CD4-positive, alpha-beta T cell treated with Interleukin-2 at 100 ng/mL for 4 hours (primary cell): ENCODE data around the gene SPRYD3.
A peak's percentile ranks its signal among the peaks of the same experiment; 100 is the strongest.
"Not testable (repeated sequence)": the region's sequence is repeated elsewhere in the genome, so short reads cannot be mapped to it uniquely, and the experiment has no call there.

Experiments used
- DNase-seq: peaks from one replicate; pipeline ENCODE4 v3.0.0-alpha.2; 2020; ENCODE audit warnings: low spot score

SPRYD3 gene

GRCh38 chr12:53051058-53051880, 27.9 kb downstream of the SPRYD3 start:
- no peak for DNase-seq

GRCh38 chr12:53050426-53051057, 28.6 kb downstream of the SPRYD3 start:
- DNase-seq, result no peak

DNA sequence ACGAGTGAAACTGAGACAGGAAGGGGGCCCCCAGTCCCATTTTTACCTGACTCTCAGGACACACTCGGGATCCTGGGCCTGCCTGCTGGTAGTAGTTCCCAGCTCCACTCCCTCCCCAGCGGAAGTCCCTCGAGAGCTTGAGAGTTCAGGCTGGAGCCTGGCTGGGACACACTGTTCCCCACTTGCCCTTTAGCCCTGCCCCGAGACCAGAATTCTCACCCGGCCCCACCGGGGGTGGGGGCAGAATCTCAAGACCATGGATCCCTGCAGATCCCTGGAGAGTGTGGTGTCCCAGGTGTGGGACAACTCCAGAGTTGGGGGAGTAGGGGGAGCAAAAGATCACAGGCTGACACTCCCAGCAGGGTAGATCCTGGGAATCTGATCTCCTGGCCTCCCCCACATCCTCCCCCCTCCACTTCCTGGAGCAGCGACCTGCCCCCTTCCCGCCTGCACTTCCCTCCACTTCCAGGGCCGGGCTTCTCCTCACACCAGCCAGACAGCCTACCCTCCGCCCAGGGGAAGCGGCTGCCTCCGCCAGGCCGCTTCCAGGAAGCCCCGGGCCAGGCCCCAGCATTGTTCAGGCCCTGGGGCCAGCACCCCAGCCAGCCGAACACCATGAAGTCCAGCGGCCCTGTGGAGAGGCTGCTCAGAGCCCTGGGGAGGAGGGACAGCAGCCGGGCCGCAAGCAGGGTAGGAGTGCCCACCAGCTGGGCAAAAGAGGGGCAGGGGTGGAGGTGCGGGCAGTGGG, 29.4 kb downstream of the SPRYD3 start, which contains the start of gene TNS2:
TNS2 (plus strand) TSS at position 495 of the 748 bp plus-strand sequence; CDS start at position 616, 121 bp downstream.
- DNase-seq, result no peak

- DNase-seq, result no peak
Measured at GRCh38 chr12:53048780-53049401, 30.3 kb downstream of the SPRYD3 start.

DNA sequence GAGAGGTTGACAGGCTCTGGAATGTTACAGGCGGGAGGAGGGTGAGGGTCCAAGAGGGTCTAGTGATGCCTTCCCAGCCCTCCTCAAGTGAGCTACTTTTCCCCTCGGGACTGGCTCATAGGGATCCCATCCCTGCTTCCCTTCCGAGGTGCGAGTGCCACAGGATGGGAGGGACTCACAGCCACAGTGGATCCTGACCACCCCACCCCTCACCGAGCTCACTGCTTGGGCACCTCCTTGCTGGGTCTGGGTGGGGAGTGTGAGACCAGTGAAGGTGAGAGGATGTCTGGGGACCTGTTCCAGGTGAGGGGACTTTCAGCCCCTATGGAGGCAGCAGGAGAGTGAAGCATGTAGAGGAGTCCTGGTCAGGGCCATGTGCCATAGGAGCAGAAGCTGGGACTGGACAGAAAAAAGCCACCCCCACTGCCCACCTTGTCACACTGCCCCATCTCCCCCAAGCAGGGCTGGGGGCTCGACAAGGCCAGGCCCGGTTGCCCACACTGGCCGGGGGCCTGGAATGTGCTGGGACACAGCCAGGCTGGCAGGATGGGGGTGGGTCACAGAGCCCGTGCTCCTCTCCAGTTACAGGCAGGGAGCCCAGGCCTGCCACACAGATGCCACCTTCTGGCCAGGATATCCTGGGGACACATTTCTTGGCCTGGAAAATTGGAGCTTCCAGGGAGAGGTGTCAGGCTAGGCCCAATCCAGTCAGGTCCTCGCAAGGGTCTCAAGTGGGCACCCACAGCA, 31.0 kb downstream of the SPRYD3 start:
- DNase-seq, result no peak

DNA sequence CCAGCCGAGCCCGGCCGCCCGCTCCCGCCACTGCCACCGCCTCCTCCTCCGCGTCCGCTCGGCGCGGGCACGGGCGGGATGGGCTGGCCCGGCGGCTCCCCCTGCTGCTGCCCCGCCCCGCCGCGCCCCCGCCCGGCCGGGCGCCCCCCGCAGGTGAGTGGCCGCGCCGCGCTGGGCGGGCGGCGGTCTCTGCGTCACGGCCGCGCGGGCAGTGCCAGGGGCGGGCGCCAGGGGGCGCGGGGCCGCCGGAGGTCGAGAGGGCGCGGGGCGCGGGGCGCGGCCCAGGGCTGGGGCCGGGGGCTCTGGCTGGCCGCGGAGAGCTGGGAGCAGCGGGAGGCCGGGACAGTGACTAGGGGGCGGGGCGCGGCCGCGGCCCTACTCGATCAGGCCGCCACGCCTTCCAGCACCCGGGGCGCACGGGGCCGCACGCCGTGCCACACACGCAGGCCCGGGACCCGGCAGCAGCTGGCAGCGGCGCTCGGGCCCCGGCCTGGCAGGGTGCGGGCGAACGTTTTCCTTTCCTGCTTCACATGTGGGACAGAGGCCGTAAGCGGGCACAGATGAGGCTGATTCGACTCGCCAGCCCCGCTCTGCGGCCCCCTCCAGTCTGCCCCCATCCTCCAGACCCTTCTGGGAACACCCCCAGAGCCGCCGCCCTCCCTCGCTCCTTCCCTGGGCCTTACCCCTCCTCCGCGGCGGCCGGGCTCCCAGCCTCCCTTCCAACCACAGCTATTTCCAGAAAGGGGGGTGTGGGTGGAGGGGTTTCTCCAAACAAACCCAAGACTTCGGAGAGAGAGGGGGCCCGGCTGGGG, 31.8 kb downstream of the SPRYD3 start:
- peak; percentile 71 for DNase-seq

DNA sequence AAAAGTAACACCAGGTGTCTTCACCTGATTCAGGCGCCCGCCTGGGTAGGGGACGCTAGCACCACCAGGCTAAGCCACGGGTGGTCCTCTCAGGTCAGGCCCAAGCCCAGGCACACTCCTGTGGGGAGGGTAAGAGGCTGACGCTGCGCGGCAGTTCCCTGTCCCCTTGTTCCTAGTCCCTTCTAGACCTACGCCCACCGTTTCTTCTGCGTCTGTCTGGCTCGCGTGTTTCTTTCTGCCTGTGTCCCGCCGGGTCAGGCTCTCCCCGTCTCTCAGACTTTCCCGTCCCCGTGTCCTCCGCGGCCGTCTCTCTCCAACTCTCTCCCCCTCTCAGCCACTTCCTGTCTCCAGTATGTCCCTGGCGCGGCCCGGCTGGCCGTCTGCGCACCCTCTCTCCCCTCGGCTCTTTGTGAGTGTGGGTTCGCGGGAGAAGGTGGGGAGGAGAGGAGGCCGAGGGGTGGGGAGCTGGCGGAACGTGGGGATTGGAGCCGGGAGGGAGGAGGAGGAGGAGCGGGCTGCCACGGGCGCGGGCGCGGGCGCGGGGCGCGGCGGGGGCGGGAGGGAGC, 32.5 kb downstream of the SPRYD3 start:
- DNase-seq, result peak; percentile 47

- DNase-seq, result no peak
Measured at GRCh38 chr12:53045696-53046045, 33.5 kb downstream of the SPRYD3 start.

DNA sequence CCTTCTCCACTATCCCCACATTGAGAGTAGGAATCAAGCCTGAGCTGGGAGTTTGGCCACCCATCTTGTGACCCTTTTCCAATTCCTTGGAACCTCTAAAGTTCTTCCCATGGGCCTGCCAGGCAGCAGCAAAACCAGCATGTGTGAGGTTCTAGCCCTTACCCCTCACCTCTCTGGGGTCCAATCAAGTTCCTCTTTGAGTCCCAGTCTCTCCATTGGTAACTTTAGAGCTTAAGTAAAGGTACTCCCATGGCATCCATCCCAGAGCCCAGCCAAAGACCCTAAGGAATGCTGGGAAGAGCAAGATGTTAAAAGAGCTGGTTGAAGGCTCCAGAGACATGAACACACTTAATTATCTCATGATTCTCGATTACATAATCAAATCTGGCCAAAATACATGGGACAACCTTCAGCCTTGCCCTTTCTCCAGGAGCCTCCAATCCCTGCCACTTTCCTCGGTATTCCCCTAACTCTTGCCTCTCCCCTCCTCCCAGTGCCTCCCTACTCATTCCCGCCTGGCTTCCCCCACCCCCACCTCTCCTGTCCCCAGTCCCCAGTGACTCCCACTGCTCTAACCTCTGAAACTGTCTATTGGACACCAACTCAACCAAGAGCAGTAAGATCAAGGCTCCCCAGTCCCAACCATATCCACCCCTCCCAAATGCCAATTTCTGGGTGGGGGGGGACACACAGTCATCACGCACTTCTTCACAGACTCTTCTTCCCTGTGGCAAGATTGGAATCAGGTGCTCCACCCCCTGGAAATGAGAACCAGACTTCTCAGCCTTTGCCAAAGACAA, 34.1 kb downstream of the SPRYD3 start:
- no peak for DNase-seq

- no peak for DNase-seq
Measured at GRCh38 chr12:53044052-53044581, 35.1 kb downstream of the SPRYD3 start.

DNA sequence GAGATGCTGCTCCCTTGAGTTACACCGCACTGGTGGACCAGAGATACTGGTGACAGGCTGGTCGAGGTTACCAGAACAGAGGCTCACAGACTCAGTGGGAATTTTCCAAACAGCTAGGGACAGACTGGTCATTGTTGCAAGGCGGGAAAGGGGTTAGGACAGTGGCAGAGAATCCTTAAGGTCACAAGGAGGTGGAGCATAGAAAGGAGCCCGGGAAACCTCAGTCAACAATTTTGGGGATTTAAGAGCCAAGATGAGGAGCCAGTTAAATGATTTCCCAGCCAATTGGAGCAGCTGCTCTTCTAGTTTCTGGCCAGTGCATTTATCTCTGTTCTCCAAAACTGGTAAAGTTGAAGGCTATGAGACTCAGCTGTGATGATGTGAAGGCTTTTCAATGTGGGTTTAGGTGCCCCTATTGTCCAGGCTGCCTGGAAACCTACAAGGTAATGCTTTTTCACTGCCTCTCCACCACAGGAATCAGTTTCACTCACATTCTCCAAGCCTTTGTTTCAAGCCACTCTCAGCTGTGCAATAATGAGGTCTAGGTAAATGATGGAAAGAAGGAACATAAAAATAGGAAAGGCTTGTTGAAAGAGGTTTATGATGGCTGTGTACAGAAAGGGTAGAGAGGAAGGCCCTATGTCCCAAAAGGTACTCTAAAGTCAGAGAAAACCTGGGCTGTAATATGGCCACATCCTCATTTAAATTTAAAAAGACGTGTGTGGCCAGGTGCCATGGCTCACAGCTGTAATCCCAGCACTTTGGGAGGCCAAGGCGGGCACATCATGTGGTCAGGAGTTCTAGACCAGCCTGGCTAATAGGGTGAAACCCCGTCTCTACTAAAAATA, 36.4 kb downstream of the SPRYD3 start:
- DNase-seq, result no peak

DNA sequence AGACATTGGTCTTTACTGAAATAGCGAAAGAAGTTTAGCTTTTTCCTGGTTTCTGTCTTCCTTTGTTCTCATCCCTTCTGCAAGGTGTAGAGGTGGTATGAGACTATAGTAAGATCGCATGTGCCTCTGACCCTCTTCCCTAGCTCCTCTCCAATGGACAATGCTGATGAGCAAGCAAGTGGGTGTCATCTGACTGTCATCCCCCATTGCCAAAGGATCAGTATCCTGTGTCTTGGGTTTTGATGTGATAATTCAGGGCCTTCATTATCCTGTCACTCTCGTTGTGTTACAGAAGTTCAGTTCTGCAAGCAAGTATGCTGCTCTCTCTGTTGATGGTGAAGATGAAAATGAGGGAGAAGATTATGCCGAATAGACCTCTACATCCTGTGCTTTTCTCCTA, 39.3 kb downstream of the SPRYD3 start:
- DNase-seq, result no peak

GRCh38 chr12:53036802-53037201, 42.4 kb downstream of the SPRYD3 start:
- DNase-seq, result no peak

GRCh38 chr12:53034459-53034858, 44.7 kb downstream of the SPRYD3 start:
- DNase-seq, result no peak

GRCh38 chr12:53033832-53034231, 45.4 kb downstream of the SPRYD3 start:
- not testable (repeated sequence) for DNase-seq

GRCh38 chr12:53031616-53032015, 47.6 kb downstream of the SPRYD3 start:
- DNase-seq, result no peak

DNA sequence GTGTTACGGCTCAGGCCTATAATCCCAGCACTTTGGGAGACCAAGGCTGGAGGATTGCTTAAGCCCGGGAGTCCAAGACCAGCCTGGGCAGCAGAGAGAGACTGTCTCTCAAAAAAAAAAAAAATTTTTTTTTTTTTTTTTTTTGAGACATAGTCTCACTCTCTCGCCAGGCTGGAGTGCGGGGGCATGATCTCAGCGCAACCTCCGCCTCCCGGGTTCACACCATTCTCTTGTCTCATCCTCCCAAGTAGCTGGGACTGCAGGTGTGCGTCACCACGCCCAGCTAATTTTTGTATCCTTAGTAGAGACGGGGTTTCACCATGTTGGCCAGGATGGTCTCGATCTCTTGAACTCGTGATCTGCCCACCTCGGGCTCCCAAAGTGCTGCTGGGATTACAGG, 52.2 kb downstream of the SPRYD3 start:
- not testable (repeated sequence) for DNase-seq

GRCh38 chr12:53025250-53025649, 53.9 kb downstream of the SPRYD3 start:
- no peak for DNase-seq
